ENCODE results near the gene ENTPD6.

ENTPD6 gene

DNA sequence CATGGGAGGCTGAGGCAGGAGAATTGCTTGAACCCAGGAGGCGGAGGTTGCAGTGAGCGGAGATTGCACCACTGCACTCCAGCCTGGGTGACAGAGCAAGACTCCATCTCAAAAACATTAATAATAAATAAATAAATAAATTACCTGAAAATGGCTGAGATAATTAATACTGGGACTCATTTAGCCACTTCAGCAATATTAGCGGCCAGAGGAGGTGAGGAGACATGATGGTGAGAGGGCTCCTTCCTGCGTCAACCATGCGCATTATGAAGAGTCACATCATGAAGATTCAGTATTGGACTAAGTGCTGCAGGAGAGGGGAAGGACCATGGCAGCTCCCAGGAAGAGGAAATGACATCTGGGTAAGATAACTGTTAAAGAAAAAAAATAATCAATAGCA lies 49.5 kb downstream of the ENTPD6 start:
- DNase-seq = no peak

DNA sequence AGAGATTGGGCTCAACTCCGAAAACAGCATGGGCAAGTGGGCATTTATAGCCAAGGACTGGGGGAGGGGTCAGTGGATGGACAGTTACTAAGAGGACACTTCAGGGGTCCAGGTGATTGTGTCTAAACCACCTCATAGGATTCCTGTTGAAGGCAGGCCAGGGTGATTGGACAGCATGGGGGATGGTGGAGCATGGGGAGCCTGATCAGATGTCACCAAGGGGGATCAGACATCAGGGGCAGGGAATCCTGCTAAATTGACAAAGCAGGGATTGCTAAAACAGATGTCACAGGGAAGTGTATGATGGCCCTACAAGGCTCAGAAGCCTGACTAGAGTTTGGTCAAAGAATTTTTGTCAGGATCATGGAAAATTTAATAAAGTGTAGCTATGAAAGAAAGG lies 49.9 kb downstream of the ENTPD6 start:
- DNase-seq = no peak

DNA sequence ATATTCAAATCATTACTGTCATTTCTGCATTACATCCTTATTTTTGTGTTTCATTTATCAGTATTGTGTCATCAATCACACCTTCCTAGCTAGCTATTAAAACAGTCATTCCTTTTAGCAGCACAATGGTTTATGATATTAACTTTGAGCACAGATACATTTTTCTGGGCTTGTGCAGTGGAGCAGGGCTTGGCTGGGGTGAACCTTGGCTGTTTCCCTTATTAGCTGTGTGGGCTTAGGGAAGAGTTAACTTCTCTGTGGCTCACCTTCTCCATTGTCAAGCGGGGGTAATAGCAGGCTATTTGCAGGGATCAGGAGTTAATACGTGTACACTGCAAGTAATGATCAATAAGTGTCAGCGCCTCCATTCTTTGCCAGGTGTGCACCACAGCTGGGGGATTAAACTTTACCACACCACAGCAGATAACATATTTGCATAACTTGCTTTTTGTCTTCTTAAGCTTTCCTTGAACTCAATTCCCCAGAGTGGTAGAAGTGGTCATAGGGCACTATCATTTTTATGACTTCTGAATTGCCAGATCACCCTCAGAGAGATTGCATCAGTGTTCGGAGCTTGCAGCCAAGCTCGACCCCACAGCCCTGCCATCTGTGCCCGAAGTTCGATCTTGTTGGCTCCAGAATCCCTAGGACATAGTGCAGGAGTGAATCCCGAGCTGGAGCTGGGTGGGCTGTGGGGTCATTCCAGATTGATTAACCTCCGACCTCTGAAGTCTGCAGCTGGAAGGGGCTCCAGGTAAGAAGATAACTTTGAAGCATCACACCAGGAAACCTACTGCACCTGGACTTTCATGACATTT lies 50.9 kb downstream of the ENTPD6 start:
- no peak for DNase-seq

DNA sequence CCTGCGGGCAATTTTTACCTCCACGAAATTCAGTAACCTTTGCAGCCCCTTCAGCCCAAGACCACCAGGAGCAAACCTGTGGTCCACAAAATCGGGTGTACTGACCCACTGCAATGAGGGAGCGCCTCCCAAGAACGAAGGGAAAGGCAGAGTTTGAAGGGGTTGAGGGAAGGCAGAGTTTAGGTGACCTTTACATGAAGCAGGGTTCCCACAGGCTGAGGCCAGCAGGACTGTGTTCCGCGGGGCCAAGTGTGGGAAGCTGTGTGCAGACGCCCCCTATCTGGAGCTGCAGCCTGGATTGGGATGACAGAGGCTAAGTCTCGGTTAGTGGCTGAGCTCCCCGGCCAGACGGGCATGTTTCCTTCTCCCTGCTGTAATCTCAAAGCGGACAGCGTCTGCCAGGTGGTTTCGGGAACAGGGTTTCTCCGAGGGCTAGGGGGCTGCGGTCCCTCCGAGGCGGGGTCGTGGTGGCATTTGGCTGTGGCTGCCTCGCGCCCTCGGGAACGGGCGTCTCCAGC lies 51.5 kb downstream of the ENTPD6 start:
- DNase-seq = peak; percentile 9 to 13

DNA sequence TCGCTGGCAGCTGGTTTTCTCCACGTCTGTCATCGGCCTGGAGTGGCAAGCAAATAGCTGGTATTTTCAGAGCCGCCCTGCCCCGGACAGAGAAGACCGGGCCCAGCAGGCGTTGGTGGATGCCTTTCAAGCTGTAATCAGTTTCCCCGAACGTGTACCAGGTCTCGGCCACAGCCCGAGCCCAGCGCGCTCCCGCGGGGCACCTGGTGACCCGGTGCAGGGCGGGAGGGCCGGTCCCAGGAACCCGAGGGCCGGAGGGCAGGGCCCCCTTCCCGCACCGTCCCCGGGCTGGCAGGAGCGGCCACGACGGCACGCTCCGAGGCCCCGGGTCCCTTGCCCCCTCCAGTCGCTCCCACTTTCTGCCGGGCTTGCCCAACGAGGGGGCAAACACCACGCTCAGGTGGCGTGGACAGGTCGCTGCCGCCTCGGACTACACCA lies 52.0 kb downstream of the ENTPD6 start:
- no peak for DNase-seq

DNA sequence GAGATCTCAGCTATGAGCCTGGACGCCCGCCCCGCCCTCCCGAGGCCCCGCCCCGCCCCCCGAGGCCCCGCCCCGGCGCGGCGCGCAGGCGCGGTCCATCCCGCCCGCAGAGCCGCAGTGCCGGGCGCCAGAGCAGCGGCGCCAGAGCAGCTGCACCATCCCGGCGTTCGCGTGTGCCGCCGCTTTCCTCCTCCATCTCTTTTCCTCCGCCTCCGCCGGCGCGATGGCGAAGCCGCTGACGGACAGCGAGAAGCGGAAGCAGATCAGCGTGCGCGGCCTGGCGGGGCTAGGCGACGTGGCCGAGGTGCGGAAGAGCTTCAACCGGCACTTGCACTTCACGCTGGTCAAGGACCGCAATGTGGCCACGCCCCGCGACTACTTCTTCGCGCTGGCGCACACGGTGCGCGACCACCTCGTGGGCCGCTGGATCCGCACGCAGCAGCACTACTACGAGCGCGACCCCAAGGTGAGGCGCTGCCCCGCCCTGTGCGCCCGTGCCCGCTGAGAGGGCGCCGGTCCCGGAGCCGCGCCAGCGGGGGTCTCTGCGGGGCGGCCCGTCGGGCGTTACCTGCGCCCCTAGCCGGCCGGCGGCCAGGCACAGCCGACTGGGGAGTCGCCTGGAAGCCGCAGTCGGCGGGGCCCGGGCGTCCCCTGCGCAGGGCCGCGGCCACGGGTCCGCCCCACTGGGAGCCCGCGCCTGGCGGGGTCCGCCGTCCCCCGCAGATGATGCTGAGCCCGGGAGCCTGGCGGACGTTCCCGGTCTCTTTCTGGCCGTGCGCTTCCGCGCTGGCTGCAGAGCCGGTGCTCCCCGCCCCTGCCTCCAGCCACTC lies 52.7 kb downstream of the ENTPD6 start, which contains the start of gene PYGB:
TSS of gene PYGB (plus strand) at position 130 of the 830 bp plus-strand sequence. CDS start at position 224, 94 bp downstream.
- peak; percentile 74 to 82 for DNase-seq

DNA sequence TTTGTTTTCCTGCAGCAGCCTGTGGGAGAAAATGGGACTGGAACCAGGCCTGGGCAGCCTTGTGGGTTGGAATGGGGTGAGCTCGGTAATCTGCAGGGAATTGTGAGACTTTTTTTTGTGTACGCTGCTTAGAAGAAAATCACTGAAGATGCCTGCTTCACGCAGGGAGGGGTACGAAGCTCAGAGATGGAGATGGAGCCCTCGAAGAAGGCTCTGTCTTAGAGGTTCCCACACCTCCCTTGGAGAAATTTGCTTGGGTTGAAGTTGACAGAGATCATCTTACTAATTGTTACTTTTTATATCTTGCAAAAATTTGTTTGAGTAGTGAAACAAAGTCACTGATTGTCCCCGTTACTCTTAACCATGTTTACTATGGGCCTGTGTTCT lies 53.3 kb downstream of the ENTPD6 start:
- no peak for DNase-seq

DNA sequence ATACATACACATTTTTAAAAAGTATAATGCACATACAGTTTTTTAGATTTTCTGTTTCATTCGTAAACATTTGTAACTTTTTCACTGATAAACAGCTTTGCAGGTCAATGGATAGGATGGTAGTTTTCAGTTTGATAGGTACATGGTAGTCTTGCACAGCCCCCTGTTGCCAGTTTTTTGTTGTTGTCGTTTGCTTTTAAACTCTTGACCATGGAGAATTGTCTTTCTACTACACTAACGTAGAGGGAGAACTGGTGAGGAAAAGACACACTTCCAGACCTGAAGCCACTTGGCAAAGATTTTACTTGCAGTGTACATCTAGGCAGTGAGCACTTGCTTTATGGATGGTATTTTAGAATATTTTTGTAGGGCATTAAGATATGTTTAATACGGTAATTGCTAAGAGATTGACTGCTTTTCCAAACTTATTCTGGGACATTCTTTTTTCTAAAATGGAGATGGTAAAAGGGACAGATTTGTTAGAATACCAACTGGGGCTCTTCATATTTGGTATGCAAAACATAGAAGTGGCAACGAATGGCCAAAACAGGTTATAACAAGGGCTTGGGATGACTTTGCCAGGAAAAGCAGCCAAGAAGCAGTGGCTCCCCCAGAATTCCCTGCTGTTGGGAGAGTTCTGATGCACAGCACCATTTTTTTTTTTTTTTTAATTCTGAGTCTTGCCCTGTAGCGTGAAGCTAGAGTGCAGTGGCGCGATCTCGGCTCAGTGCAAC lies 53.9 kb downstream of the ENTPD6 start:
- no peak for DNase-seq

DNA sequence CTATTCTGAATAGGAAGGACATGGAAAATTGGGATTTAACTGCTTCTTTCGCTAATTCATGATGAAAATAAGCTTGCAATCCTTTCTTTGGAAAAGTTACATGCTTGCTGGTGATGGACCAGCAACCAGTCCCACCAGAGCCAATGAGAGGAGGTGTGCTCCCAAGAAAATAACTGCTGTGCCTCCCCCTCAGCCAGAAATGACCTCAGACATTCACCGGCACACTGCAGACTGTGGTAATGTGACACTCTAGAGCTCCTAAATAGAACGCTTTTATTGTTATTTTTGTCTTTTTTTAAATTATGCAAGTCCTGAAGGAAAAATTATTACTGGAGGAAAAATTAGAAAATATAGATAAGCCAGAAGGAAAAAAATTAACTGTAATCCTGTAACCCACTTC lies 55.0 kb downstream of the ENTPD6 start:
- DNase-seq = no peak

DNA sequence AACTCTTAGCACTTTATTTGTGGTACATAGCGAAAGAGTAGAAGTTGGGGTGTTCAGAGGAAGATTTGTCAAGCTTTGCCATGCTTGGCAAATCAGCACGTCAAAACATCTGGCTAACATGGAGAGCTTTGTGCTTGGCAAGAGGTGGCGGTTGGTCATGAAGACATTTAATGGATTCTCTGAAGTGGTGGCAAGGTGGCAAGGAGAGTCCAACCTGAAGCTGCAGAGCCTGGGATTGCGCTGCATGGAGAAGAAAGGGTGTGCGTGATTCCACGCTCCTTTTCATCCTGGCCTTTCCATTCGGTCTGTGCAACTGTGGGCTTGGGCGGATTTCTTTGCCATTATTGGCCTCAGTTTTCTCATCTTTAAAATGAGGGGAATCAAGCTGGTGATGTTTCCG lies 55.5 kb downstream of the ENTPD6 start:
- DNase-seq = no peak

DNA sequence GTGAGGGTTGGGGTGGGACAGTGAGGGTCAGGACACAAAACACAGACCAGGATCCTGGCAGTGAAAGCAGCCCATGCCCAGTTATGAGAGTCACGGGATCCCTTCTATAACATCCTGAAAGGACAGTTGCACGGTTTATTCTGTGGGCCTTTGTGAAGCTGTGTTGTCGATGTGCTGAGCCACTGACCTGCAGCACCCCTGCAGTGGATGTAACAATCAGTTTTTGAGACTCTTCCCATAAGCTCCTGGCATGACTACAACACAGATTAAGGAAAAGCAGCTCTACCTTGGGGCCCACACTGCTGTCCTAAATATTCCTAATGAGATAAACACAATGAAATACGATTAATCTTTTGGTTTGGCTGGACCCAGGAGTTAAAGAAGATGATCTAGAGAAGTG lies 56.0 kb downstream of the ENTPD6 start:
- DNase-seq = no peak

DNA sequence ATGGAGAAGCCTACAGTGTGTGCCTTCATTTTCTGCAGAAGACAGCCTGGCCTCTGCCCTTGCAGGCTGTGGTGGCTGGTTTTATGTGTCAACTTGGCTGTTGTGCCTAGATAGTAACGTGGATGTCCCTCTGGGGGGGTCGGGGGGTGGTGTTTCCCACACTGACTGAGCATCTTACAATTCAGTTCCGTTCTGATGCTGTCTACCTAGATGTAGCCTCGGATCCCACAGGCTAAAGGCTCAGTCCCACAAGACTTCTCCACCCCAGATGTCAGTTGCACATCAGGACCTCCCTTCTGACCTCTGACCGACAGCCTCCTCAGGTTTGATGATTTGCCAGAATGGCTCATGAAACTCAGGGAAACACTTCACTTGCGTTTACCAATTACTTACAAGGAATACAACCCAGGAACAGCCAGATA lies 56.7 kb downstream of the ENTPD6 start:
- DNase-seq = no peak

DNA sequence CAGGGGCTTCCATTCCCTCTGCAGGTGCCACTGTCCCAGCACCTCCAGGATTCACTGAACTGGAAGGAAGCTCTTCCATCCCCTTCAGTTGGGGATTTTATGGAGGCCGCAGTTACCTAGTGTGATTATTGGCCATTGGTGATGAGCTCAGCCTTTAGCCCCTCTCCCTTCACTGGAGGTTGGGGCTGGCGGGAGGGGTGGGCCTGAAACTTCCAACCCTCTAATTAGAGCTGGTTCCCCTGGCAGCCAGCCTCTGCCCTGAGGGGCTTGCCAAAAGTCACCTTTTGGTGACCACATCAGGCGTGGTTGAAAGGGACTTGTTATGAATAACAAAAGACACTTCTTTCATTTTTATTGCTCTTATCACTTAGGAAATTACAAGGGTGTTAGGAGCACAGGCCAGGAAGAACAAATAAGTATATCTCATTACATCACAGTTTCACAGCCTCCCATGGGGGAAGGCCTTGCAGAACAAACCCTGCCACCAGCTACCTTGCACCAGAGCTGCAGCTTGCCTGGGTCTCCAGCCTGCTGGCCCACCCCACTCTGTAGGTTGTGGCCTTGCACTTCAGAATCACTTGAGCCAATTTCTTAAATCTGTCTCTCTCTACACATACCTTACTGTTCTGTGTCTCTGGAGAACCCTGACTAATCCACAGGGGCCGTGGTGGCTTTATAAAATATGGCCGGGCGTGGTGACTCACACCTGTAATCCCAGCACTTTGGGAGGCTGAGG lies 57.3 kb downstream of the ENTPD6 start:
- DNase-seq = no peak

DNA sequence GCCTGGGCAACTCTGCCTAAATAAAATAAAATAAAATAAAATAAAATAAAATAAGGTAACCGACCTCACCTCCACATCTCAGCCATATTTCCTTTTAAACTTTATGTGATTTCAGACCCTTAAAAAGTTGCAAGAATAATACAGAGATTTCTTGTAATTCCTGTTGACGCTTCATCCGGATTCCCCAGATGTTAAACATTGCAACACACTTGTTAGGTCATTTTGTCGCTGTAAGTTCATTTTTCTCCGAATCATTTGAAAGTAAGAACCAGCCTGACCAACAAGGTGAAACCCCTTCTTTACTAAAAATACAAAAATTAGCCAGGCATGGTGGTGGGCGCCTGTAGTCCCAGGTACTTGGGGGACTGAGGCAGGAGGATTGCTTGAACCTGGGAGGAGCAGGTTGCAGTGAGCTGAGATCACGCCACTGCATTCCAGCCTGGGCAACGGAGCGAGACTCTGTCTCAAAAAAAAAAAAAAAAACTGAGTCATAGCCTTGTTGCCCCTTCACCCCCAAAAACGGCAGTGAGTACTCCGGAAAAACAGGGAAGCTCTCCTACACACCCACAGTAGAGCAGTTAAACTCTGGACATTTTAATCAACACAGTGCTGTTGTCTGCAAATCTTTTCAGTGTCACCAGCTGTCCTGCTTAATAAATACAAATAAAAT lies 58.2 kb downstream of the ENTPD6 start:
- DNase-seq = no peak

DNA sequence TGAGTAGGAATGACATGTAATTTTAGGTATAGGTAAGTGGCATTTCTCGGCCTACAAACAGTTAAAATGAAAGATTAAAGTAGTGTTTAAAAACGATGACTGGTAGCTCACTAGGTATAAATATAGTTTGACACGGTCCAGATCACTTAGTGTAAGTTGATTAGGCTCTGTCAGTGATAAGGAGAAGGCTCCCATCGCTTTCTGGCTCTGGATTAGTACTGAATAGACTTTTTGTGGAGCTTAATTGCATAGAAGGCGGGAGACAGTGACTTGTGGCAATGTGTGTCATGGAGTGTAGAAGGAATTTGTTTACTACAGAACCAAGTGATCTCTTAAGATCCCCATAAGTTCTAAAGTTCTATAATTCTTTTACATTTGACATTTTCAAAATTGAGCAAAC lies 59.1 kb downstream of the ENTPD6 start:
- no peak for DNase-seq

DNA sequence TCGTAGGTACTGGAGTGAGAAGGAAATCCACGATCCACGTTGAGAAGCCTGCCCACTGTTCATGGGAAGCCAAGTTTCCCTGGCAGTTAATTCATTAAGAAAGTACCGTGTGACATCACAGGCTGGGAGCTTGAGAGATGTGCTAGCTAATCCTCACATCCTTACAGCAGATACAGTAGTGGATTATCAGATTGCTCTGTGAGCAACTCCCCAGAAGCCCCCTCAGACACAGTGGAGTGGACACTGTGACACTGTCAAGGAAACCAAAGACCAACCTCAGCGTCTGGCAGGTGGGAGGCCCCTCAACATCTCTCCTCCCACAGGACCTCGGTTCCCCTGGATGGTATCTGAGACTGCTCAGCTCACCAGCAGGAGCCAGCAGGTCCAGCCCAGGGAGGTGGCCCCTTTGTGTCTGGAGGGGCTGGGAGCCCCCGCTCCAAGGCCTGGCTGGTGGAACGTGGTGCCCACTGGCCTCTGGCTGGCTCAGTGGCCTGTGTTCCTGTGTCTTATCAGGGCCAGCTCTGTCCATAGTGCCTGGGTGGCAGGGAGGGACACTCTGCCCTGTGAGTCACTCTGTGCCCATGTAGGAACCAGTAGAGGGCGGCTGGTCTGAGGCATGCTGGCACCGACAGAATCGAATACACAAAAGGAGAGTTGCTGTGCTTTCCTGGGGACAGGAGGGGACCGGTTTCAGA lies 59.6 kb downstream of the ENTPD6 start:
- DNase-seq = no peak

DNA sequence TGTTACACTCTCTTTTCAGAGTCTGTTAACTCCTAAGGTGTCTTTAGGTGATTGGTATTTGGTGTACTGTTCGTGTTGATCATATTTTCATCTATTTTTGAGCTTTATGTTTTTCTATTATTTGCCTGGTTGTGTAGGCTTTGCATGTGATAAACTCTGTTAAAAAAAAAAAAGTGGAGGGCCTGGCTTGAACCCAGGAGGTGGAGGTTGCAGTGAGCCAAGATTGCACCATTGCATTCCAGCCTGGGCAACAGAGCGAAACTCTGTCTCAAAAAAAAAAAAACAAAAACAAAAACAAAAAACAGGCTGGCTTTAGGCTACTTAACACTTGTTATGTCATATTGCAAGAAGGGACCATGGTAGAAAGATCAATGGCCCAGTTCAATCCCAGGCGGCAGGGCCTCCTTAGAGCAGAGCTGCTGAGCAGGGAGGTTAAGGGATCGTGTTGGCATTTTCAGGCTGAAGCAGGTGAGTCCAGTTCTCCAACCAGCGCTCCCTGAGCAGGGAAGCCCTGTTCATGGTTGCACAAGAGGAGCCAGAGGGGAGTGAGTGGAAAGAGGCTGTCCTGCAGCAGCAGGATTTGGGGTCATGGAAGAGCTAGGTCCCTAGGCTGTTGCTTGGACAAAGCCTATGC lies 60.8 kb downstream of the ENTPD6 start:
- no peak for DNase-seq

DNA sequence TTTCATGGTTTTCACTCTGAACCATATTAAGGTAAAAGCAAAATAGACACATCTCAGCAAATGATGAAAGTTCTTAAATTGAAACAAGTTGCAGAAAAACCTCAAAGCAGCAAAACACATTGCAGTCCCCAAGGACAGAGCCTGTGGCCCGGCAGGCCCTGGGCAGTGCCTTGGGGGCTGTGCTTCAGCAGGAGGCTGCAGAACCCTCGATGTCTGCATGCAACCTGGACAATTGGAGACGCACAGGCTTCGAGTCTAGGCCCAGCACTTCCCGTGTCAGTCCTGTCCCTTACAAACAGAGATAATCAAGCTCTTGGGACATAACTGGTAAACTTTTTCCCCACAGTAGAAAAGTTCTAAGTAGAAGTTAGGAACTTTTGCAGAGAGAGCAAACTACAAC lies 61.6 kb downstream of the ENTPD6 start:
- DNase-seq = no peak

DNA sequence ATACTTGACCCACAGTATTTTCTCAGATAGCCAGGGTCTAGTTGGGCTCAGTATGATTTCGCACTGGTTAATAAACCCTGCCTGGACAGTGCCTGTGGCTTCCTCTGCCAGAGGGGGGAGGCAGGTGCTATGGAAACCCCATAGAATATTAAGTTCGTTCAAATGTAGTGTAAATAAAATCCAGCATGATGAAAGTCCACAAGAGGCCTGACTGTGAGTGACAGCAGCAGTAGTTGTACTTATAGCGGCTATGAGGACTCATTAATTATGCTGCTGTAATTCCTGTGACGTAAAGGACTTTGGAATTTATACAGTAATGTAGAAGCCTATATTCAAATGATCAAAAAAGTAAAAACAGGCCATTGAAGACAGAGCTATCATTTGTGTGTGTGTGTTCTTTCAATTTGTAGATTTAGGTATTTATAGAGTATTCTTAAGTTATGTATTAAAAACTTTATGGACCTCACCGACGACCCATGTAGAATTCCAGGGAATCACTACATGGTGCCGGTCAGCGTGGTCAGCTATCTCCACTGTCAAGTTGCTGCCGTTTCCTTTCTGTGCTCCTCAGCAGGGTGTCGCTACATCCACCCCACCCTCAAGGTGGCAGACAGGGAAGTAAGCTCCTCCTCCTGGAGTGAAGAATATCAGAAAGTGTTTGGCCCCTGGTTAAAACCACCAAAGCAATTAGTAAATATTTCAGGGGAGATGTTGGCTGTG lies 62.4 kb downstream of the ENTPD6 start:
- no peak for DNase-seq

DNA sequence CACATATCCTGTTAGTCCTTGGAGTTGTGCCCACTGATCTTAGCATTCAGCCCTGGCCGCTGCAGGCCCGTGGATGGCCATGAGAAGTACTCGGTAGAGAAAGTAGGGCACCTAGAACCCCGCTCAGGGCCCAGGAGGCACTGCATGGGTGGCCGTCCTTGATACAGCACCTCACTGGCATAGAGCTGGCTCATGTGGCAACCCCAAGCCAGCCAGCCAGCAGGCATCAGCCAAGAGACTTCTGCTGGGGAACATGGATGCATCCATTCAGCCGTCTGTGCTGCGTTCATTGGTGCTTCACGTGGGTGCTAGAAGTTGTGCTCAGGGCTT lies 62.9 kb downstream of the ENTPD6 start:
- DNase-seq = no peak
